OCI-LY3 (cell line): Measurements from ENCODE around the gene CFAP251.

Experiments used
- CTCF ChIP-seq: fragments of 200-600, 300-600 bp; sonication (generic); IDR thresholded peaks from 2 replicates; pipeline ENCODE4 v1.5.1; 2014; ENCODE audit warnings: antibody characterized with exemption, low read length, low read depth
- EZH2phosphoT487 ChIP-seq: fragments of 200-600 bp; shearing (Covaris generic); IDR thresholded peaks from 2 replicates; pipeline ENCODE4 v1.6.1; 2018; ENCODE audit warnings: antibody characterized with exemption, mixed run types, low read depth

GRCh38 chr12:122024132-122024785 lies 105.9 kb downstream of the CFAP251 start:
- TF ChIP-seq CTCF, result no peak
- no peak for TF ChIP-seq EZH2phosphoT487
